A673 (cell line): ENCODE measurements around the gene ARSD. TPM values are rescaled to one million over a fixed set of nuclear protein-coding genes. Genes with fewer than 3 reads are reported as not detected.

Experiments
- BruUV-seq: library from RNA; stranded (reverse); fragments of 400-500 nt; replicated peaks from 2 replicates; lab custom pipeline; 2021; lab: Mats Ljungman, UMichigan
- CTCF ChIA-PET: fragments of 300-600 bp; sonication (Branson Sonifier 250); formaldehyde crosslinking; loops from one replicate; lab custom pipeline; 2022; ENCODE audit warnings: antibody characterized with exemption; lab: Charles Lee
- POLR2A ChIA-PET: fragments of 300-600 bp; sonication (Branson Sonifier 250); formaldehyde crosslinking; loops from one replicate; lab custom pipeline; 2022; ENCODE audit warnings: antibody characterized with exemption; ENCODE audit not compliant: low non-redundant PET; lab: Charles Lee
- DNase-seq: peaks from one replicate; pipeline ENCODE4 v3.0.0-alpha.2; 2015; ENCODE audit warnings: low spot score
- H3K27ac ChIP-seq: fragments of 200-600 bp; sonication (generic); 2 replicates; pipeline ENCODE4 v1.5.1; 2016; ENCODE audit warnings: mixed run types, low read depth, mild to moderate bottlenecking, mixed read lengths, antibody characterized with exemption, low read length; ENCODE audit not compliant: poor library complexity, severe bottlenecking
- H3K27me3 ChIP-seq: fragments of 200-600 bp; sonication (generic); replicated peaks from 2 replicates; pipeline ENCODE4 v1.6.1; 2017; ENCODE audit warnings: mixed run types, low read depth, mild to moderate bottlenecking, mixed read lengths, antibody characterized with exemption, low read length; ENCODE audit not compliant: insufficient read depth, poor library complexity
- H3K36me3 ChIP-seq: fragments of 200-600 bp; sonication (generic); 2 replicates; pipeline ENCODE4 v1.6.1; 2016; ENCODE audit warnings: mixed run types, mild to moderate bottlenecking, mixed read lengths, antibody characterized with exemption, low read length; ENCODE audit not compliant: insufficient read depth, poor library complexity, severe bottlenecking
- H3K4me1 ChIP-seq: fragments of 200-600 bp; sonication (generic); 2 replicates; pipeline ENCODE4 v1.6.1; 2017; ENCODE audit warnings: mixed run types, mild to moderate bottlenecking, mixed read lengths, antibody characterized with exemption, low read length; ENCODE audit not compliant: insufficient read depth, poor library complexity, severe bottlenecking
- H3K4me3 ChIP-seq: fragments of 200-600 bp; sonication (generic); 2 replicates; pipeline ENCODE4 v1.5.1; 2016; ENCODE audit warnings: low read depth, mixed run types, mild to moderate bottlenecking, mixed read lengths, low read length; ENCODE audit not compliant: poor library complexity, severe bottlenecking
- H3K9me3 ChIP-seq: fragments of 200-600 bp; sonication (generic); 2 replicates; pipeline ENCODE4 v1.6.1; 2016; ENCODE audit warnings: mixed run types, low read depth, mild to moderate bottlenecking, mixed read lengths, antibody characterized with exemption, low read length; ENCODE audit not compliant: poor library complexity, severe bottlenecking
- EZH2 ChIP-seq: fragments of 200-600 bp; sonication (generic); IDR thresholded peaks from 2 replicates; pipeline ENCODE4 v1.6.1; 2017; ENCODE audit warnings: borderline replicate concordance, low read depth, mild to moderate bottlenecking, mixed read lengths, antibody characterized with exemption, low read length; ENCODE audit not compliant: poor library complexity, severe bottlenecking
- intact Hi-C: fragments of 100-400 bp; cut with micrococcal nuclease; formaldehyde crosslinking; loops from one replicate; pipeline ENCODE4 v1.10.0; 2022; ENCODE audit not compliant: unreplicated experiment
- total RNA-seq: library from RNA; stranded (reverse); gene quantifications from 2 replicates; pipeline ENCODE4 v1.2.3, GENCODE V29; 2021
- TF ChIP-seq, protein P1 (sequence below): fragments of 300-800, 200-600 bp; sonication (generic); conservative IDR thresholded peaks from 2 replicates; pipeline ENCODE4 v1.5.1; 2017; ENCODE audit warnings: low read depth, mild to moderate bottlenecking, antibody characterized with exemption, low read length, moderate library complexity, mixed read lengths

ARSD gene
- total RNA-seq, 1 experiment from 2014 or later, result 1.2 TPM

DNA sequence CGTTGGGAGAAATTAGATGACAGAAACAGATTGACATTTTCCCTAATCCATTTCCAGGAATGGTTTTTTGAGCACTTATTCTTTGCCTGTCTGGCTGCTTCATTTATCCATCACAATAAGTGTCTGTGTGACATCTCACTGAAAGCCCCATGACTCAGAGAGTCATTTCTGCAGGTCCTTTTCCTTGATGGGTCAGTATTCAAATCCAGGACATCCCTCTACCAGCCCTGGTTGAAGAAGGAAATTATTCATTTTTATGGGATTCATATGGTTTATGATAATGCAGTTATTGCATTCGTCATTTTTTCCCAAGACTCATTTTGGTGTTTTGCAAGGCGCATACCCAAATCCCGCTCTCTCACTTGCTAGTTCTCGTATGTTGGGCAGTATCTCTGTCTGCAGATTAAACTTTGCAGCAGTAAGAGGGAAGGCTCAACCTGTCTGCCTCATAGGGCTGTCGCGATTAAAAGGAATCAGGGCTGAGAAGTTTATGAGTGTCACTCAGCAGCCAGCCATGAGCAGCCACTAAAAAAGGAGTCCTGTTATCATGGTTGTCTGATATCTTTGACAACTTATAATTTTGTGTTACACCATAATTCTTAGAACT is 56.4 kb downstream of the ARSD start:
- CTCF ChIA-PET, result no interaction called here
- intact Hi-C loops, result no loop called here
- Histone ChIP-seq H3K4me3 (no peak overlapping the region), H3K4me1 (peaks cover 6% of the 10 kb centered on the region), H3K36me3 (no peaks in the 10 kb centered on the region), H3K27ac (no peak overlapping the region), H3K9me3 (no peaks in the 10 kb centered on the region), H3K27me3 (no peaks in the 10 kb centered on the region)
- BruUV-seq, result no TSS peak
- POLR2A ChIA-PET, result no interaction called here
- no peak for TF ChIP-seq EZH2
- TF ChIP-seq, protein P1, sequence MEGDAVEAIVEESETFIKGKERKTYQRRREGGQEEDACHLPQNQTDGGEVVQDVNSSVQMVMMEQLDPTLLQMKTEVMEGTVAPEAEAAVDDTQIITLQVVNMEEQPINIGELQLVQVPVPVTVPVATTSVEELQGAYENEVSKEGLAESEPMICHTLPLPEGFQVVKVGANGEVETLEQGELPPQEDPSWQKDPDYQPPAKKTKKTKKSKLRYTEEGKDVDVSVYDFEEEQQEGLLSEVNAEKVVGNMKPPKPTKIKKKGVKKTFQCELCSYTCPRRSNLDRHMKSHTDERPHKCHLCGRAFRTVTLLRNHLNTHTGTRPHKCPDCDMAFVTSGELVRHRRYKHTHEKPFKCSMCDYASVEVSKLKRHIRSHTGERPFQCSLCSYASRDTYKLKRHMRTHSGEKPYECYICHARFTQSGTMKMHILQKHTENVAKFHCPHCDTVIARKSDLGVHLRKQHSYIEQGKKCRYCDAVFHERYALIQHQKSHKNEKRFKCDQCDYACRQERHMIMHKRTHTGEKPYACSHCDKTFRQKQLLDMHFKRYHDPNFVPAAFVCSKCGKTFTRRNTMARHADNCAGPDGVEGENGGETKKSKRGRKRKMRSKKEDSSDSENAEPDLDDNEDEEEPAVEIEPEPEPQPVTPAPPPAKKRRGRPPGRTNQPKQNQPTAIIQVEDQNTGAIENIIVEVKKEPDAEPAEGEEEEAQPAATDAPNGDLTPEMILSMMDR, result no peak
- no peak for DNase-seq

DNA sequence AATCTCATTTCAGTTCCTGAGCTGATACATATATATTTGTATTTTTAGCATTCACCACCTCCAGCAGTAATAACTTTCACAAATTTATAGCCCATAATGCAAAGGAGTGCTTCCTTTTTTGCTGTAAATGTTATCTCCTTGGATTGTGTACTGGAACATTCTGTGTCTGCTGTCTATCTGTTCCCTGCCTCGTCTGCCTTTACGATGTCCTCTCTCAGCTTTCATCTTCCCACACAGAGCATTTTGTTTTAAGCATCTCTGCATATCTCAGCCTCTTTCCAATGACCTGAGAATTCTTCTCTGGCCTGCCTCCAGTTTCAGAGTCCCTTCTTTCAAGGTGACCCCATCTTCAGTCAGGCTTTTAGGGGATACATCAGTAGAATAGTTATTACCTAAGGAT is 57.3 kb downstream of the ARSD start:
- Histone ChIP-seq H3K9me3 (no peaks in the 10 kb centered on the region), H3K36me3 (no peaks in the 10 kb centered on the region), H3K4me1 (peaks cover 6% of the 10 kb centered on the region), H3K4me3 (no peak overlapping the region), H3K27ac (no peak overlapping the region), H3K27me3 (no peaks in the 10 kb centered on the region)
- intact Hi-C loops, result no loop called here
- no peak for DNase-seq
- no TSS peak for BruUV-seq
- POLR2A ChIA-PET, result no interaction called here
- CTCF ChIA-PET, result no interaction called here
- TF ChIP-seq, protein P1, result no peak
- no peak for TF ChIP-seq EZH2

DNA sequence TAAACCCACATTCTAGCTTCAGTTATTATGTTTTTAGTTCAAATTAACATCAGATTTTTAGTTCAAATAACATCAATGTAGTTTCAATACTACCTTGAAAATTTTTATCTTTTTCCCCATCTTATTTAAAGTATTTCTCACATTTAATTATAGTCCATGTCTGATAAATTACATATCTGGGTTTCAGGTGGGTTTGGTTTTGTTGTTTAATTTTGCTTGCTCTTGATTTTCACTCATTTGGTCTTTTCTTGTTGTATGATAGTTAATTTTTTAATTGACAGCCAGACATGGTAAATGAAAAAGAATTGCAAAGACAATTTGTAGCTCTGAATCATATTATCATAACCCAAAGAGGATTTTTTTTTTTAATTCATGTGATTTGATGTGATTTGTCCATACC is 58.5 kb downstream of the ARSD start:
- Histone ChIP-seq H3K27me3 (no peaks in the 10 kb centered on the region), H3K4me1 (peaks cover 6% of the 10 kb centered on the region), H3K27ac (no peak overlapping the region), H3K9me3 (no peaks in the 10 kb centered on the region), H3K36me3 (peaks cover 8% of the 10 kb centered on the region), H3K4me3 (no peak overlapping the region)
- DNase-seq, result no peak
- intact Hi-C loops, result no loop called here
- BruUV-seq, result no TSS peak
- ChIA-PET POLR2A (no interaction called here), CTCF (no interaction called here)
- TF ChIP-seq, protein P1, result no peak
- TF ChIP-seq EZH2, result no peak
